ENCODE results near the gene TSEN54. TPM values are rescaled to one million over a fixed set of nuclear protein-coding genes. Genes with fewer than 3 reads are reported as not detected.

Gene TSEN54
- total and polyA plus RNA-seq, 2 experiments from 2014 or later = 45.9 to 62.5 TPM

DNA sequence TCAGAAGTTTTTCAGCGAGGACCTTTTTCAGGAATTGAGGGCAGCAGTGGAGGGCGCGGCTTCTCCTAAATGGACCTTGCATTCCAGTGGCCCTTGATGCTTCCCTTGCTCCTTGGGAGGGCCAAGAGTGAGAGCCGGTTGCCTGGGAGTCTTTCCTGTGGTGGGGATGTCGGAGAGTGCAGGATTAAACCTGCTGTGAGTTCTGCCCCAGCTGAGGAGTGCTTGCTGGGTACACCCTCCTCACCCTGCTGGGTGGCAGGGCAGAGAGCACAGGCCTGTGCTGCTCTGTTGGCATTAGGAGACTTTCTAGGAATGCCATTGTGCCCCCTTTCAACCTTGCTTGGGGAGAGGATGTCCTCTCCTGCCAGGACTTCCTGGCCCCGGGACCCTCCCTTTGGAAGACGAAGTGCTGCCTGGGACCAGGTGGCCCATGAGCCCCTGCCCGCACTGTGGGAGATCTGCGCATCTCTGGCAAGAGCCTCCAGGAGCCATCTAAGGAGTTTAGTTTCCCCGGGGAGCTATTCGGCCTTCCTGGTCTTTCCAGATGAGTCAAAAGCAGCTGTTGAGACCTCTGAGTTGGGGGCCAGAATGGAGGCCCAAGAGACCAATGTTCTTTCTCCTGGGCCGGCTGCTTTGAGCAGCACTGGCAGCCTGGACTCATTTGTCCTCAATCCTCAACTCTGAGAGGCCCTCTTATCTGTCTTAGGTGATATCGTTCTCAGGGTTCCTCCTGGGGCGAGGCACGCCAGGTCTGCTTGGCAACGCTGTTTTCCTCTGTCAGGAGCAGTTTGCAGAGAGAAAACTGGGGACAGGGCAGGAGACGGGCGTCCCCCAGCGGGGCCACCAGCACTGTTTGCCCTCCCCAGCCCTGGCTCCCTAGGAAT lies 14.8 kb downstream of the TSEN54 start:
- Mint-ChIP-seq H3K9me3 (no peaks in the 10 kb centered on the region), H3K4me3 (no peak overlapping the region), H3K27me3 (ENCODE audit: insufficient read depth, low read depth, poor library complexity) (peaks cover 24% of the 10 kb centered on the region), H3K4me1 (peaks cover 23% of the 10 kb centered on the region), H3K36me3 (ENCODE audit: low read depth) (peaks cover 5% of the 10 kb centered on the region; the same call in 2 of the 3 replicates), H3K27ac (peak overlapping the region; percentile 48; the same call in 1 of the 2 replicates)
- Histone ChIP-seq H3K9me2 (ENCODE audit: insufficient read depth) (no peaks in the 10 kb centered on the region), H3K4me2 (no peak overlapping the region), H3K4me3 (no peak overlapping the region), H4K20me1 (replicated peaks; ENCODE audit: insufficient read depth) (peaks cover 16% of the 10 kb centered on the region), H3K36me3 (ENCODE audit: insufficient read depth) (no peaks in the 10 kb centered on the region), H2AFZ (no peak overlapping the region), H3K27me3 (ENCODE audit: insufficient read depth) (peaks cover 6% of the 10 kb centered on the region; the same call in 1 of the 2 replicates), H3K4me1 (ENCODE audit: insufficient read depth) (peaks cover 9% of the 10 kb centered on the region; the same call in 1 of the 2 replicates), H3K79me2 (replicated peaks; ENCODE audit: insufficient read depth) (peaks cover 20% of the 10 kb centered on the region), H3F3A (replicated peaks; ENCODE audit: low read depth) (peaks cover 8% of the 10 kb centered on the region; the same call in 1 of the 2 replicates), H3K27ac (ENCODE audit: low read depth) (0 out of 2 replicates have a peak overlapping the region, but pooled peaks have one; percentile 63)
- no peak for TF ChIP-seq ZNF114 (CRISPR knock-in tag; IDR thresholded peaks at IDR 0.05)
- TF ChIP-seq, protein P1, sequence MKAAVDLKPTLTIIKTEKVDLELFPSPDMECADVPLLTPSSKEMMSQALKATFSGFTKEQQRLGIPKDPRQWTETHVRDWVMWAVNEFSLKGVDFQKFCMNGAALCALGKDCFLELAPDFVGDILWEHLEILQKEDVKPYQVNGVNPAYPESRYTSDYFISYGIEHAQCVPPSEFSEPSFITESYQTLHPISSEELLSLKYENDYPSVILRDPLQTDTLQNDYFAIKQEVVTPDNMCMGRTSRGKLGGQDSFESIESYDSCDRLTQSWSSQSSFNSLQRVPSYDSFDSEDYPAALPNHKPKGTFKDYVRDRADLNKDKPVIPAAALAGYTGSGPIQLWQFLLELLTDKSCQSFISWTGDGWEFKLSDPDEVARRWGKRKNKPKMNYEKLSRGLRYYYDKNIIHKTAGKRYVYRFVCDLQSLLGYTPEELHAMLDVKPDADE (IDR thresholded peaks at IDR 0.05) = no peak
- TF ChIP-seq, protein P2, sequence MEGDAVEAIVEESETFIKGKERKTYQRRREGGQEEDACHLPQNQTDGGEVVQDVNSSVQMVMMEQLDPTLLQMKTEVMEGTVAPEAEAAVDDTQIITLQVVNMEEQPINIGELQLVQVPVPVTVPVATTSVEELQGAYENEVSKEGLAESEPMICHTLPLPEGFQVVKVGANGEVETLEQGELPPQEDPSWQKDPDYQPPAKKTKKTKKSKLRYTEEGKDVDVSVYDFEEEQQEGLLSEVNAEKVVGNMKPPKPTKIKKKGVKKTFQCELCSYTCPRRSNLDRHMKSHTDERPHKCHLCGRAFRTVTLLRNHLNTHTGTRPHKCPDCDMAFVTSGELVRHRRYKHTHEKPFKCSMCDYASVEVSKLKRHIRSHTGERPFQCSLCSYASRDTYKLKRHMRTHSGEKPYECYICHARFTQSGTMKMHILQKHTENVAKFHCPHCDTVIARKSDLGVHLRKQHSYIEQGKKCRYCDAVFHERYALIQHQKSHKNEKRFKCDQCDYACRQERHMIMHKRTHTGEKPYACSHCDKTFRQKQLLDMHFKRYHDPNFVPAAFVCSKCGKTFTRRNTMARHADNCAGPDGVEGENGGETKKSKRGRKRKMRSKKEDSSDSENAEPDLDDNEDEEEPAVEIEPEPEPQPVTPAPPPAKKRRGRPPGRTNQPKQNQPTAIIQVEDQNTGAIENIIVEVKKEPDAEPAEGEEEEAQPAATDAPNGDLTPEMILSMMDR (conservative IDR thresholded peaks at IDR 0.05; ENCODE audit: low read depth in 2 of 2) = no peak
- no peak for TF ChIP-seq CREB1 (CRISPR knock-in tag; IDR thresholded peaks at IDR 0.05; ENCODE audit: low read depth)
- TF ChIP-seq EZH2phosphoT487 (IDR thresholded peaks at IDR 0.05; ENCODE audit: unreplicated experiment) = no peak
- TF ChIP-seq POLR2AphosphoS5 (IDR thresholded peaks at IDR 0.05; ENCODE audit: low read depth) = no peak
- no peak for TF ChIP-seq JUNB (IDR thresholded peaks at IDR 0.05; ENCODE audit: unreplicated experiment)
- TF ChIP-seq, protein P3, sequence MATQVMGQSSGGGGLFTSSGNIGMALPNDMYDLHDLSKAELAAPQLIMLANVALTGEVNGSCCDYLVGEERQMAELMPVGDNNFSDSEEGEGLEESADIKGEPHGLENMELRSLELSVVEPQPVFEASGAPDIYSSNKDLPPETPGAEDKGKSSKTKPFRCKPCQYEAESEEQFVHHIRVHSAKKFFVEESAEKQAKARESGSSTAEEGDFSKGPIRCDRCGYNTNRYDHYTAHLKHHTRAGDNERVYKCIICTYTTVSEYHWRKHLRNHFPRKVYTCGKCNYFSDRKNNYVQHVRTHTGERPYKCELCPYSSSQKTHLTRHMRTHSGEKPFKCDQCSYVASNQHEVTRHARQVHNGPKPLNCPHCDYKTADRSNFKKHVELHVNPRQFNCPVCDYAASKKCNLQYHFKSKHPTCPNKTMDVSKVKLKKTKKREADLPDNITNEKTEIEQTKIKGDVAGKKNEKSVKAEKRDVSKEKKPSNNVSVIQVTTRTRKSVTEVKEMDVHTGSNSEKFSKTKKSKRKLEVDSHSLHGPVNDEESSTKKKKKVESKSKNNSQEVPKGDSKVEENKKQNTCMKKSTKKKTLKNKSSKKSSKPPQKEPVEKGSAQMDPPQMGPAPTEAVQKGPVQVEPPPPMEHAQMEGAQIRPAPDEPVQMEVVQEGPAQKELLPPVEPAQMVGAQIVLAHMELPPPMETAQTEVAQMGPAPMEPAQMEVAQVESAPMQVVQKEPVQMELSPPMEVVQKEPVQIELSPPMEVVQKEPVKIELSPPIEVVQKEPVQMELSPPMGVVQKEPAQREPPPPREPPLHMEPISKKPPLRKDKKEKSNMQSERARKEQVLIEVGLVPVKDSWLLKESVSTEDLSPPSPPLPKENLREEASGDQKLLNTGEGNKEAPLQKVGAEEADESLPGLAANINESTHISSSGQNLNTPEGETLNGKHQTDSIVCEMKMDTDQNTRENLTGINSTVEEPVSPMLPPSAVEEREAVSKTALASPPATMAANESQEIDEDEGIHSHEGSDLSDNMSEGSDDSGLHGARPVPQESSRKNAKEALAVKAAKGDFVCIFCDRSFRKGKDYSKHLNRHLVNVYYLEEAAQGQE (IDR thresholded peaks at IDR 0.05; ENCODE audit: unreplicated experiment) = no peak
- TF ChIP-seq NANOG (IDR thresholded peaks at IDR 0.05; ENCODE audit: borderline replicate concordance) = no peak
- TF ChIP-seq, protein P4, sequence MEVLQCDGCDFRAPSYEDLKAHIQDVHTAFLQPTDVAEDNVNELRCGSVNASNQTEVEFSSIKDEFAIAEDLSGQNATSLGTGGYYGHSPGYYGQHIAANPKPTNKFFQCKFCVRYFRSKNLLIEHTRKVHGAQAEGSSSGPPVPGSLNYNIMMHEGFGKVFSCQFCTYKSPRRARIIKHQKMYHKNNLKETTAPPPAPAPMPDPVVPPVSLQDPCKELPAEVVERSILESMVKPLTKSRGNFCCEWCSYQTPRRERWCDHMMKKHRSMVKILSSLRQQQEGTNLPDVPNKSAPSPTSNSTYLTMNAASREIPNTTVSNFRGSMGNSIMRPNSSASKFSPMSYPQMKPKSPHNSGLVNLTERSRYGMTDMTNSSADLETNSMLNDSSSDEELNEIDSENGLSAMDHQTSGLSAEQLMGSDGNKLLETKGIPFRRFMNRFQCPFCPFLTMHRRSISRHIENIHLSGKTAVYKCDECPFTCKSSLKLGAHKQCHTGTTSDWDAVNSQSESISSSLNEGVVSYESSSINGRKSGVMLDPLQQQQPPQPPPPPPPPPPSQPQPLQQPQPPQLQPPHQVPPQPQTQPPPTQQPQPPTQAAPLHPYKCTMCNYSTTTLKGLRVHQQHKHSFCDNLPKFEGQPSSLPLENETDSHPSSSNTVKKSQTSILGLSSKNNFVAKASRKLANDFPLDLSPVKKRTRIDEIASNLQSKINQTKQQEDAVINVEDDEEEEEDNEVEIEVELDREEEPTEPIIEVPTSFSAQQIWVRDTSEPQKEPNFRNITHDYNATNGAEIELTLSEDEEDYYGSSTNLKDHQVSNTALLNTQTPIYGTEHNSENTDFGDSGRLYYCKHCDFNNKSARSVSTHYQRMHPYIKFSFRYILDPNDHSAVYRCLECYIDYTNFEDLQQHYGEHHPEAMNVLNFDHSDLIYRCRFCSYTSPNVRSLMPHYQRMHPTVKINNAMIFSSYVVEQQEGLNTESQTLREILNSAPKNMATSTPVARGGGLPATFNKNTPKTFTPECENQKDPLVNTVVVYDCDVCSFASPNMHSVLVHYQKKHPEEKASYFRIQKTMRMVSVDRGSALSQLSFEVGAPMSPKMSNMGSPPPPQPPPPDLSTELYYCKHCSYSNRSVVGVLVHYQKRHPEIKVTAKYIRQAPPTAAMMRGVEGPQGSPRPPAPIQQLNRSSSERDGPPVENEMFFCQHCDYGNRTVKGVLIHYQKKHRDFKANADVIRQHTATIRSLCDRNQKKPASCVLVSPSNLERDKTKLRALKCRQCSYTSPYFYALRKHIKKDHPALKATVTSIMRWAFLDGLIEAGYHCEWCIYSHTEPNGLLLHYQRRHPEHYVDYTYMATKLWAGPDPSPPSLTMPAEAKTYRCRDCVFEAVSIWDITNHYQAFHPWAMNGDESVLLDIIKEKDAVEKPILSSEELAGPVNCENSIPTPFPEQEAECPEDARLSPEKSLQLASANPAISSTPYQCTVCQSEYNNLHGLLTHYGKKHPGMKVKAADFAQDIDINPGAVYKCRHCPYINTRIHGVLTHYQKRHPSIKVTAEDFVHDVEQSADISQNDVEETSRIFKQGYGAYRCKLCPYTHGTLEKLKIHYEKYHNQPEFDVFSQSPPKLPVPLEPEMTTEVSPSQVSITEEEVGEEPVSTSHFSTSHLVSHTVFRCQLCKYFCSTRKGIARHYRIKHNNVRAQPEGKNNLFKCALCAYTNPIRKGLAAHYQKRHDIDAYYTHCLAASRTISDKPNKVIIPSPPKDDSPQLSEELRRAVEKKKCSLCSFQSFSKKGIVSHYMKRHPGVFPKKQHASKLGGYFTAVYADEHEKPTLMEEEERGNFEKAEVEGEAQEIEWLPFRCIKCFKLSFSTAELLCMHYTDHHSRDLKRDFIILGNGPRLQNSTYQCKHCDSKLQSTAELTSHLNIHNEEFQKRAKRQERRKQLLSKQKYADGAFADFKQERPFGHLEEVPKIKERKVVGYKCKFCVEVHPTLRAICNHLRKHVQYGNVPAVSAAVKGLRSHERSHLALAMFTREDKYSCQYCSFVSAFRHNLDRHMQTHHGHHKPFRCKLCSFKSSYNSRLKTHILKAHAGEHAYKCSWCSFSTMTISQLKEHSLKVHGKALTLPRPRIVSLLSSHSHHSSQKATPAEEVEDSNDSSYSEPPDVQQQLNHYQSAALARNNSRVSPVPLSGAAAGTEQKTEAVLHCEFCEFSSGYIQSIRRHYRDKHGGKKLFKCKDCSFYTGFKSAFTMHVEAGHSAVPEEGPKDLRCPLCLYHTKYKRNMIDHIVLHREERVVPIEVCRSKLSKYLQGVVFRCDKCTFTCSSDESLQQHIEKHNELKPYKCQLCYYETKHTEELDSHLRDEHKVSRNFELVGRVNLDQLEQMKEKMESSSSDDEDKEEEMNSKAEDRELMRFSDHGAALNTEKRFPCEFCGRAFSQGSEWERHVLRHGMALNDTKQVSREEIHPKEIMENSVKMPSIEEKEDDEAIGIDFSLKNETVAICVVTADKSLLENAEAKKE (CRISPR knock-in tag; IDR thresholded peaks at IDR 0.05) = no peak
- ATAC-seq (no peak), DNase-seq (ENCODE audit: low spot score) (no peak)

All from GM23338 (cell line).